H1 (cell line): ENCODE results near the gene SLC2A4RG. TPM values are rescaled to one million over a fixed set of nuclear protein-coding genes. Genes with fewer than 3 reads are reported as not detected.

ENCODE experiments used
- CTCF ChIA-PET: fragments of 300-600 bp; sonication (Branson Sonifier 250); formaldehyde crosslinking; loops from one replicate; lab custom pipeline; 2021; ENCODE audit not compliant: partially characterized antibody; lab: Charles Lee
- POLR2A ChIA-PET: fragments of 300-600 bp; sonication (Branson Sonifier 250); formaldehyde crosslinking; loops from one replicate; lab custom pipeline; 2021; ENCODE audit warnings: inconsistent platforms; ENCODE audit not compliant: partially characterized antibody; lab: Charles Lee
- DNase-seq, 2 experiments: peaks; one replicate each; pipeline versions ENCODE4 v3.0.0 to v3.0.0-alpha.2; 2010 to 2022; ENCODE audit warnings: low spot score in 2 of 2, low read depth in 1 of 2, mixed read lengths in 1 of 2
- FAIRE-seq: peaks from 2 replicates; lab custom pipeline; 2011; peaks lifted over from hg19 to GRCh38; lab: Jason Lieb, UNC
- H2AFZ ChIP-seq: 2 replicates; pipeline ENCODE4 v1.8.1; 2012; ENCODE audit warnings: low read length, inconsistent platforms
- H2AK5ac ChIP-seq: 2 replicates; pipeline ENCODE4 v1.6.1; 2013; ENCODE audit warnings: low read depth, low read length
- H2BK120ac ChIP-seq: replicated peaks from 2 replicates; pipeline ENCODE3; 2013; ENCODE audit warnings: low read depth, low read length, inconsistent platforms
- H2BK12ac ChIP-seq: 2 replicates; pipeline ENCODE4 v1.6.1; 2013; ENCODE audit warnings: low read depth, low read length
- H2BK15ac ChIP-seq: 2 replicates; pipeline ENCODE4 v1.6.1; 2013; ENCODE audit warnings: low read length
- H2BK20ac ChIP-seq: 2 replicates; pipeline ENCODE4 v1.6.1; 2013; ENCODE audit warnings: low read length
- H2BK5ac ChIP-seq: 2 replicates; pipeline ENCODE4 v1.6.1; 2013; ENCODE audit warnings: low read depth, low read length
- H3K14ac ChIP-seq: 2 replicates; pipeline ENCODE4 v1.6.1; 2013; ENCODE audit warnings: inconsistent platforms; ENCODE audit not compliant: insufficient read length
- H3K18ac ChIP-seq: 2 replicates; pipeline ENCODE4 v1.6.1; 2013; ENCODE audit warnings: low read length; ENCODE audit errors: extremely low read depth
- H3K23ac ChIP-seq: 2 replicates; pipeline ENCODE4 v1.6.1; 2013; ENCODE audit warnings: inconsistent platforms; ENCODE audit not compliant: insufficient read length
- H3K23me2 ChIP-seq: 2 replicates; pipeline ENCODE4 v1.6.1; 2013; ENCODE audit warnings: low read depth, low read length
- H3K27ac ChIP-seq: 2 replicates; pipeline ENCODE4 v1.6.1; 2011; ENCODE audit warnings: low read depth, low read length, inconsistent platforms
- H3K27me3 ChIP-seq, 4 experiments: replicated peaks in 1 of 4; 1 replicate in 1 of 4; 2 replicates in 3 of 4; pipeline versions ENCODE4 v1.6.1 to v1.8.1; 2011 to 2013; ENCODE audit warnings: low read length in 3 of 4, mild to moderate bottlenecking in 3 of 4, inconsistent platforms in 2 of 4, mixed read lengths in 2 of 4, moderate library complexity in 1 of 4; ENCODE audit not compliant: control insufficient read depth in 3 of 4, insufficient read depth in 3 of 4; ENCODE audit errors: extremely low read depth in 1 of 4
- H3K36me3 ChIP-seq, 4 experiments: 2 replicates each; pipeline versions ENCODE4 v1.6.1 to v1.8.1; 2011 to 2013; ENCODE audit warnings: mild to moderate bottlenecking in 4 of 4, low read length in 3 of 4, moderate library complexity in 2 of 4, control low read depth in 1 of 4, inconsistent platforms in 1 of 4; ENCODE audit not compliant: insufficient read depth in 4 of 4, control insufficient read depth in 2 of 4
- H3K4ac ChIP-seq: replicated peaks from 2 replicates; pipeline ENCODE3; 2013; ENCODE audit warnings: low read length, low read depth, mixed read lengths, inconsistent platforms; ENCODE audit not compliant: insufficient read length
- H3K4me1 ChIP-seq, 4 experiments: replicated peaks in 1 of 4; 1 replicate in 1 of 4; 2 replicates in 3 of 4; pipeline versions ENCODE4 v1.6.1 to v1.8.1; 2011 to 2013; ENCODE audit warnings: low read length in 3 of 4, inconsistent platforms in 2 of 4, mixed read lengths in 1 of 4; ENCODE audit not compliant: insufficient read depth in 4 of 4, control insufficient read depth in 3 of 4
- H3K4me2 ChIP-seq, 2 experiments: 2 replicates each; pipeline versions ENCODE4 v1.6.1 to v1.8.1; 2011 to 2013; ENCODE audit warnings: low read depth in 2 of 2, low read length in 2 of 2, control low read depth in 1 of 2, inconsistent platforms in 1 of 2, mild to moderate bottlenecking in 1 of 2; ENCODE audit not compliant: insufficient read depth in 1 of 2
- H3K4me3 ChIP-seq, 4 experiments: fragments of 200-600, 300-600 bp in 1 of 4; sonication (generic), shearing (Covaris generic), sonication (Bioruptor Twin) in 1 of 4; 2 replicates each; pipeline versions ENCODE4 v1.5.1 to v1.8.1; 2011 to 2016; ENCODE audit warnings: low read length in 4 of 4, low read depth in 3 of 4, control low read depth in 2 of 4, inconsistent platforms in 2 of 4, mild to moderate bottlenecking in 2 of 4, mixed read lengths in 1 of 4, moderate library complexity in 1 of 4; ENCODE audit not compliant: insufficient read depth in 2 of 4; ENCODE audit errors: extremely low read depth in 1 of 4
- H3K56ac ChIP-seq: replicated peaks from 2 replicates; pipeline ENCODE3; 2013; ENCODE audit warnings: low read depth, mild to moderate bottlenecking, mixed read lengths, low read length, inconsistent platforms; ENCODE audit not compliant: insufficient read length
- H3K79me1 ChIP-seq: 2 replicates; pipeline ENCODE4 v1.6.1; 2013; ENCODE audit warnings: low read depth, low read length, control low read depth
- H3K79me2 ChIP-seq, 2 experiments: 2 replicates each; pipeline versions ENCODE4 v1.6.1 to v1.8.1; 2012 to 2013; ENCODE audit warnings: low read length in 2 of 2, mild to moderate bottlenecking in 2 of 2, inconsistent platforms in 1 of 2; ENCODE audit not compliant: insufficient read depth in 2 of 2, control insufficient read depth in 1 of 2
- H3K9ac ChIP-seq, 4 experiments: replicated peaks in 1 of 4; 1 replicate in 1 of 4; 2 replicates in 3 of 4; pipeline versions ENCODE4 v1.6.1 to v1.8.1; 2011 to 2013; ENCODE audit warnings: low read depth in 3 of 4, low read length in 3 of 4, control low read depth in 2 of 4, mild to moderate bottlenecking in 2 of 4, moderate library complexity in 2 of 4, inconsistent platforms in 1 of 4; ENCODE audit errors: extremely low read depth in 1 of 4
- H3K9me3 ChIP-seq, 2 experiments: 2 replicates each; pipeline versions ENCODE4 v1.6.1 to v1.8.1; 2012 to 2013; ENCODE audit warnings: mild to moderate bottlenecking in 2 of 2, moderate library complexity in 2 of 2, control low read depth in 1 of 2, inconsistent platforms in 1 of 2, low read depth in 1 of 2, low read length in 1 of 2, mixed read lengths in 1 of 2; ENCODE audit not compliant: insufficient read depth in 2 of 2
- H4K20me1 ChIP-seq, 2 experiments: replicated peaks in 1 of 2; 2 replicates each; pipeline versions ENCODE3 to v1.8.1; 2011 to 2013; ENCODE audit warnings: inconsistent platforms in 2 of 2, low read length in 2 of 2, mild to moderate bottlenecking in 1 of 2; ENCODE audit not compliant: insufficient read depth in 2 of 2, control insufficient read depth in 1 of 2
- H4K5ac ChIP-seq: 2 replicates; pipeline ENCODE4 v1.6.1; 2013; ENCODE audit warnings: low read length, low read depth, mixed read lengths, inconsistent platforms; ENCODE audit not compliant: insufficient read length
- H4K8ac ChIP-seq: 2 replicates; pipeline ENCODE4 v1.8.0; 2013; ENCODE audit warnings: mild to moderate bottlenecking, moderate library complexity, low read length, inconsistent platforms; ENCODE audit not compliant: insufficient read depth; ENCODE audit errors: extremely low read depth
- H4K91ac ChIP-seq: replicated peaks from 2 replicates; pipeline ENCODE3; 2013; ENCODE audit warnings: low read length, mixed read lengths, inconsistent platforms; ENCODE audit not compliant: insufficient read length
- CBX8 ChIP-seq: fragments of 300-800, 300-1000 bp; sonication (generic); IDR thresholded peaks from 2 replicates; pipeline ENCODE4 v1.7.1; 2016; ENCODE audit warnings: low read depth, low read length, borderline replicate concordance
- CHD1 ChIP-seq: IDR thresholded peaks from 2 replicates; pipeline ENCODE4 v1.6.1; 2012; ENCODE audit warnings: low read depth, low read length, improper control_type of control experiment
- SP4 ChIP-seq: IDR thresholded peaks from 2 replicates; pipeline ENCODE4 v1.6.1; 2012; ENCODE audit warnings: low read length, inconsistent platforms
- SRF ChIP-seq: IDR thresholded peaks from 2 replicates; pipeline ENCODE4 v1.6.1; 2011; ENCODE audit warnings: mild to moderate bottlenecking, low read depth, low read length, moderate library complexity
- WGBS, 2 experiments: shearing (Covaris generic) in 1 of 2; methylation state at CpG; one replicate each; pipeline versions ENCODE4 v1.1.6 to v1.1.7; 2013 to 2015; ENCODE audit warnings: low lambda C conversion rate in 2 of 2, mixed read lengths in 2 of 2, inconsistent platforms in 1 of 2, low coverage in 1 of 2, missing lambda C conversion rate in 1 of 2; ENCODE audit not compliant: insufficient replicate concordance in 2 of 2, insufficient coverage in 1 of 2, insufficient read length in 1 of 2; ENCODE audit errors: extremely low coverage in 1 of 2, missing lambda C conversion rate in 1 of 2; 5-methylcytosine and 5-hydroxymethylcytosine counted together
- polyA plus RNA-seq, 7 experiments: library from polyadenylated mRNA; depleted of rRNA in 3 of 7; stranded (reverse) in 5 of 7; unstranded in 2 of 7; fragments of >200 nt in 5 of 7; fragments of 200-250 nt in 2 of 7; gene quantifications; 1 replicate in 5 of 7; 2 replicates in 1 of 7; 4 replicates in 1 of 7; pipeline versions ENCODE4 v1.2.1 to v1.2.3, GENCODE V29; 2011 to 2013; ENCODE audit warnings: missing spikeins in 2 of 7, mixed read lengths in 2 of 7
- total RNA-seq: library from RNA; stranded (reverse); fragmentation: NEBNext Ultra II Directional; extraction: Animal tissue kit (Norgen Biotek cat#: 25700); gene quantifications from 2 replicates; pipeline ENCODE4 v1.2.1, GENCODE V29; 2021

The SLC2A4RG gene
- total and polyA plus RNA-seq, 2 of the 8 experiments (the other 6 are each of a cell fraction or from before 2014, with no cell fraction given) = 15.9 to 29.1 TPM

GRCh38 chr20:63703976-63704748 is 35.4 kb upstream of the SLC2A4RG start:
- H4K20me1 ChIP-seq = peaks cover 8 to 17% of the 10 kb centered on the region in 2 experiments
- H3K4me2 ChIP-seq = no peak overlapping the region
- H3K56ac ChIP-seq = no peak overlapping the region
- H2AFZ ChIP-seq = no peak overlapping the region
- WGBS, 2 experiments = 87% methylated on average over 11 of the region's 11 CpGs; no CpG with 5 or more reads in 1 of the 2 experiments
- H3K9ac ChIP-seq = no peak overlapping the region
- H3K79me2 ChIP-seq = peaks cover 0 to 23% of the 10 kb centered on the region in 2 experiments; a peak in 3 of 4 replicates
- no peak overlapping the region for H3K23ac ChIP-seq
- ChIA-PET CTCF (interaction anchor here (0.8 kb wide), 1 partner anchor 71 kb away, joined by 3 read pairs; no protein-coding TSS in a partner anchor), POLR2A (interaction anchor here (0.6 to 4.7 kb wide), 9 partner anchors 7 to 161 kb away, joined by 3 to 49 read pairs (median 3); partner anchors contain the start of genes SLC2A4RG, TNFRSF6B and TPD52L2)
- no peak overlapping the region for H3K4me3 ChIP-seq
- no peak overlapping the region for H4K91ac ChIP-seq
- H2BK15ac ChIP-seq = no peak overlapping the region
- no peak overlapping the region for H4K5ac ChIP-seq
- no peak overlapping the region for H2BK120ac ChIP-seq
- peaks cover 6% of the 10 kb centered on the region; the same call in 1 of the 2 replicates for H3K79me1 ChIP-seq
- H3K4me1 ChIP-seq = peaks cover 0 to 11% (median 6%) of the 10 kb centered on the region in 4 experiments; a peak in 5 of 7 replicates
- H3K18ac ChIP-seq = no peak overlapping the region
- H3K4ac ChIP-seq = no peak overlapping the region
- DNase-seq (no peak), FAIRE-seq (no peak)
- H3K23me2 ChIP-seq = peaks cover 5% of the 10 kb centered on the region; the same call in 1 of the 2 replicates
- no peak overlapping the region for H3K27ac ChIP-seq
- peaks cover 3 to 18% (median 8%) of the 10 kb centered on the region in 4 experiments; a peak in 5 of 8 replicates for H3K36me3 ChIP-seq
- TF ChIP-seq SRF (no peak), CHD1 (no peak), CBX8 (no peak), SP4 (no peak)
- no peak overlapping the region for H2BK12ac ChIP-seq
- H3K14ac ChIP-seq = no peak overlapping the region
- no peaks in the 10 kb centered on the region for H3K27me3 ChIP-seq
- H3K9me3 ChIP-seq = no peaks in the 10 kb centered on the region
- H2BK20ac ChIP-seq = no peak overlapping the region
- H4K8ac ChIP-seq = no peak overlapping the region
- H2AK5ac ChIP-seq = no peak overlapping the region
- H2BK5ac ChIP-seq = no peak overlapping the region
